HepG2 (cell line): ENCODE results near the gene ZNF653. TPM values are rescaled to one million over a fixed set of nuclear protein-coding genes. Genes with fewer than 3 reads are reported as not detected.
A peak's percentile ranks its signal among the peaks of the same experiment; 100 is the strongest.
"Not testable (repeated sequence)": the region's sequence is repeated elsewhere in the genome, so short reads cannot be mapped to it uniquely, and the experiment has no call there.

Experiments
- ATAC-seq: fragments of 200-7000 bp; cut with Tn5 transposase; 3 replicates; pipeline ENCODE4 v1.9.1; 2020; ENCODE audit warnings: mild to moderate bottlenecking, moderate library complexity
- BruUV-seq: library from RNA; stranded (reverse); fragments of 400-500 nt; replicated peaks from 2 replicates; lab custom pipeline; 2021; lab: Mats Ljungman, UMichigan
- CTCF ChIA-PET: fragments of 300-600 bp; formaldehyde crosslinking; extraction: SDS; loops from one replicate; lab custom pipeline; 2021; ENCODE audit warnings: low total read pairs, inconsistent platforms, low intra/inter-chr PET ratio; lab: Yijun Ruan, JAX
- POLR2A ChIA-PET: fragments of 350-600 bp; sonication (Branson Sonifier 250); formaldehyde crosslinking; loops from one replicate; lab custom pipeline; 2020; ENCODE audit warnings: antibody characterized with exemption, inconsistent platforms; lab: Yijun Ruan, JAX
- DNase-seq: peaks from one replicate; pipeline ENCODE4 v3.0.0-alpha.2; 2015; ENCODE audit warnings: low spot score
- FAIRE-seq: peaks from 3 replicates; lab custom pipeline; 2011; peaks lifted over from hg19 to GRCh38; lab: Jason Lieb, UNC
- H2AFZ ChIP-seq: one replicate; pipeline ENCODE4 v1.6.1; 2011; ENCODE audit warnings: low read length, inconsistent platforms
- H3K27ac ChIP-seq: fragments of 300-600 bp; 3 replicates; pipeline ENCODE4 v1.8.0; 2011; ENCODE audit warnings: mixed run types, mild to moderate bottlenecking, mixed read lengths, low read length, inconsistent platforms; ENCODE audit not compliant: insufficient read depth; ENCODE audit errors: extremely low read length
- H3K27me3 ChIP-seq, 2 experiments: fragments of 200-600 bp in 1 of 2; 2 replicates in 1 of 2; 3 replicates in 1 of 2; pipeline versions ENCODE4 v1.6.0 to v1.8.0; 2011; ENCODE audit warnings: low read length in 2 of 2, mild to moderate bottlenecking in 2 of 2, moderate library complexity in 2 of 2, inconsistent platforms in 1 of 2; ENCODE audit not compliant: insufficient read depth in 2 of 2, control insufficient read depth in 1 of 2
- H3K36me3 ChIP-seq, 2 experiments: fragments of 200-600 bp in 1 of 2; replicated peaks in 1 of 2; 2 replicates in 1 of 2; 3 replicates in 1 of 2; pipeline versions ENCODE4 v1.5.1 to v1.8.0; 2011; ENCODE audit warnings: low read length in 2 of 2, inconsistent platforms in 1 of 2; ENCODE audit not compliant: insufficient read depth in 2 of 2, control insufficient read depth in 1 of 2
- H3K4me1 ChIP-seq: 2 replicates; pipeline ENCODE4 v1.5.1; 2012; ENCODE audit warnings: low read length, inconsistent platforms; ENCODE audit not compliant: insufficient read depth
- H3K4me2 ChIP-seq: 2 replicates; pipeline ENCODE4 v1.6.0; 2011; ENCODE audit warnings: low read depth, low read length, inconsistent platforms
- H3K4me3 ChIP-seq, 3 experiments: fragments of 200-600 bp in 1 of 3; sonication (generic), shearing (Covaris generic) in 1 of 3; replicated peaks in 1 of 3; 2 replicates each; pipeline ENCODE4 v1.5.1; 2011 to 2016; ENCODE audit warnings: low read length in 3 of 3, inconsistent platforms in 2 of 3, low read depth in 2 of 3, mild to moderate bottlenecking in 2 of 3, control low read depth in 1 of 3, mixed read lengths in 1 of 3; ENCODE audit not compliant: insufficient read depth in 1 of 3
- H3K79me2 ChIP-seq: one replicate; pipeline ENCODE4 v1.6.1; 2011; ENCODE audit warnings: low read length, inconsistent platforms; ENCODE audit not compliant: insufficient read depth
- H3K9ac ChIP-seq: 2 replicates; pipeline ENCODE4 v1.6.0; 2011; ENCODE audit warnings: mild to moderate bottlenecking, low read depth, low read length, inconsistent platforms; ENCODE audit not compliant: insufficient read depth
- H3K9me3 ChIP-seq: 2 replicates; pipeline ENCODE4 v1.5.1; 2012; ENCODE audit warnings: mild to moderate bottlenecking, low read length
- H4K20me1 ChIP-seq: 2 replicates; pipeline ENCODE4 v1.6.0; 2011; ENCODE audit warnings: inconsistent platforms, mild to moderate bottlenecking, low read length, moderate library complexity; ENCODE audit not compliant: insufficient read depth
- FOXA3 ChIP-seq: IDR thresholded peaks from 2 replicates; pipeline ENCODE4 v1.6.1; 2016; ENCODE audit warnings: missing genetic modification reagents, missing compliant biosample characterization
- ZNF121 ChIP-seq: sonication (generic); formaldehyde crosslinking; IDR thresholded peaks from 2 replicates; pipeline ENCODE4 v1.5.0; 2020; ENCODE audit warnings: mild to moderate bottlenecking, missing genetic modification reagents
- WGBS: methylation state at CpG from one replicate; pipeline ENCODE4 v1.1.6; 2017; ENCODE audit warnings: low lambda C conversion rate; 5-methylcytosine and 5-hydroxymethylcytosine counted together
- in situ Hi-C: cut with HindIII; loops from 2 replicates; pipeline ENCODE4 v1.10.0; 2017; ENCODE audit warnings: low pct_unique_long_range_greater_than_20kb; ENCODE audit not compliant: extremely low pct_ligation_motif_present
- intact Hi-C: fragments of 100-400 bp; cut with micrococcal nuclease; formaldehyde crosslinking; loops from one replicate; pipeline ENCODE4 v1.10.0; 2022; ENCODE audit not compliant: unreplicated experiment
- polyA plus RNA-seq, 8 experiments: library from polyadenylated mRNA; depleted of rRNA in 3 of 8; stranded (reverse) in 7 of 8; unstranded in 1 of 8; fragments of >200 nt; fragmentation: Illumina TruSeq in 4 of 8; extraction: Trizol in 4 of 8; gene quantifications; 2 replicates each; pipeline versions ENCODE4 v1.2.1 to v1.2.3, GENCODE V29; 2011 to 2016; ENCODE audit warnings: low read depth in 4 of 8, missing spikeins in 1 of 8, mixed read lengths in 1 of 8; ENCODE audit not compliant: insufficient read depth in 1 of 8
- total RNA-seq, 5 experiments: library from RNA; depleted of rRNA; stranded (reverse); fragments of >200 nt; fragmentation: Illumina TruSeq; extraction: Trizol; gene quantifications; 2 replicates each; pipeline ENCODE4 v1.2.3, GENCODE V29; 2016; ENCODE audit warnings: low read depth in 1 of 5
- TF ChIP-seq, protein P1 (sequence below): sonication (generic); formaldehyde crosslinking; IDR thresholded peaks from 2 replicates; pipeline ENCODE4 v1.9.0; 2022; ENCODE audit warnings: missing genetic modification reagents, mild to moderate bottlenecking, borderline replicate concordance

Gene ZNF653
- total and polyA plus RNA-seq, 2 of the 13 experiments (the other 11 are each of a cell fraction or from before 2014, with no cell fraction given), result 4.7 to 7.1 TPM

GRCh38 chr19:11456659-11457058 is 49.0 kb downstream of the ZNF653 start:
- POLR2A ChIA-PET, result no interaction called here

GRCh38 chr19:11455233-11455554 is 50.4 kb downstream of the ZNF653 start:
- H3K36me3 ChIP-seq, H3K4me3 ChIP-seq, H3K27ac ChIP-seq, CTCF ChIA-PET, H3K79me2 ChIP-seq, FAIRE-seq, H4K20me1 ChIP-seq, DNase-seq, intact Hi-C loops, H3K4me2 ChIP-seq, BruUV-seq, H2AFZ ChIP-seq, H3K9ac ChIP-seq, H3K9me3 ChIP-seq, ATAC-seq: not testable (repeated sequence)
- Histone ChIP-seq H3K4me1 (peaks cover 18% of the 10 kb centered on the region), H3K27me3 (peaks cover 1 to 12% of the 10 kb centered on the region in 2 experiments; a peak in 2 of 5 replicates)
- POLR2A ChIA-PET, result interaction anchor here (1.2 kb wide), 1 partner anchor 80 kb away, joined by 4 read pairs; no protein-coding TSS in a partner anchor
- TF ChIP-seq, protein P1, sequence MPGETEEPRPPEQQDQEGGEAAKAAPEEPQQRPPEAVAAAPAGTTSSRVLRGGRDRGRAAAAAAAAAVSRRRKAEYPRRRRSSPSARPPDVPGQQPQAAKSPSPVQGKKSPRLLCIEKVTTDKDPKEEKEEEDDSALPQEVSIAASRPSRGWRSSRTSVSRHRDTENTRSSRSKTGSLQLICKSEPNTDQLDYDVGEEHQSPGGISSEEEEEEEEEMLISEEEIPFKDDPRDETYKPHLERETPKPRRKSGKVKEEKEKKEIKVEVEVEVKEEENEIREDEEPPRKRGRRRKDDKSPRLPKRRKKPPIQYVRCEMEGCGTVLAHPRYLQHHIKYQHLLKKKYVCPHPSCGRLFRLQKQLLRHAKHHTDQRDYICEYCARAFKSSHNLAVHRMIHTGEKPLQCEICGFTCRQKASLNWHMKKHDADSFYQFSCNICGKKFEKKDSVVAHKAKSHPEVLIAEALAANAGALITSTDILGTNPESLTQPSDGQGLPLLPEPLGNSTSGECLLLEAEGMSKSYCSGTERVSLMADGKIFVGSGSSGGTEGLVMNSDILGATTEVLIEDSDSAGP (CRISPR knock-in tag), result 0 out of 2 replicates have a peak, but pooled peaks have one; percentile 3
- 79% methylated on average over 9 of the region's 9 CpGs for WGBS
- in situ Hi-C loops, result loop anchor here (10.0 kb wide), 1 partner anchor 170 kb away; no protein-coding TSS in a partner anchor

More at GRCh38 chr19:11456659-11457058, 49.0 kb downstream of the ZNF653 start:
- FAIRE-seq (no peak), ATAC-seq (no peak), DNase-seq (no peak)
- 64% methylated on average over 7 of the region's 7 CpGs for WGBS
- Histone ChIP-seq H3K4me1 (peaks cover 18% of the 10 kb centered on the region), H3K36me3 (no peaks in the 10 kb centered on the region), H3K4me2 (no peak overlapping the region), H3K27me3 (peaks cover 1 to 12% of the 10 kb centered on the region in 2 experiments; a peak in 2 of 5 replicates), H3K9ac (no peak overlapping the region), H3K4me3 (no peak overlapping the region), H3K9me3 (no peaks in the 10 kb centered on the region), H3K27ac (no peak overlapping the region), H3K79me2 (no peaks in the 10 kb centered on the region), H2AFZ (no peak overlapping the region), H4K20me1 (no peaks in the 10 kb centered on the region)
- BruUV-seq, result no TSS peak
- CTCF ChIA-PET, result no interaction called here
- in situ Hi-C loops, result loop anchor here (10.0 kb wide), 1 partner anchor 172 kb away; no protein-coding TSS in a partner anchor
- intact Hi-C loops, result no loop called here
- TF ChIP-seq ZNF121, result peak; percentile 71
- TF ChIP-seq FOXA3 (CRISPR knock-in tag), result no peak
